ENCODE results near the gene PCDHB16.

- TF ChIP-seq POLR2AphosphoS5 (IDR thresholded peaks at IDR 0.05; ENCODE audit: low read depth, low read length) (no peak), REST (IDR thresholded peaks at IDR 0.05; ENCODE audit: insufficient read depth in 1 of 2, low read depth in 2 of 2, low read length in 2 of 2) (no peak), SIN3A (IDR thresholded peaks at IDR 0.05; ENCODE audit: borderline replicate concordance, insufficient read depth, low read length) (no peak)
Measured at GRCh38 chr5:141175933-141176332, 6.3 kb upstream of the PCDHB16 start.
